ENCODE results near the gene TMEM179. TPM values are rescaled to one million over a fixed set of nuclear protein-coding genes. Genes with fewer than 3 reads are reported as not detected.
A peak's percentile ranks its signal among the peaks of the same experiment; 100 is the strongest.

The TMEM179 gene
- total RNA-seq, 2 donors from 2014 or later, result 8.2 to 15.7 TPM

DNA sequence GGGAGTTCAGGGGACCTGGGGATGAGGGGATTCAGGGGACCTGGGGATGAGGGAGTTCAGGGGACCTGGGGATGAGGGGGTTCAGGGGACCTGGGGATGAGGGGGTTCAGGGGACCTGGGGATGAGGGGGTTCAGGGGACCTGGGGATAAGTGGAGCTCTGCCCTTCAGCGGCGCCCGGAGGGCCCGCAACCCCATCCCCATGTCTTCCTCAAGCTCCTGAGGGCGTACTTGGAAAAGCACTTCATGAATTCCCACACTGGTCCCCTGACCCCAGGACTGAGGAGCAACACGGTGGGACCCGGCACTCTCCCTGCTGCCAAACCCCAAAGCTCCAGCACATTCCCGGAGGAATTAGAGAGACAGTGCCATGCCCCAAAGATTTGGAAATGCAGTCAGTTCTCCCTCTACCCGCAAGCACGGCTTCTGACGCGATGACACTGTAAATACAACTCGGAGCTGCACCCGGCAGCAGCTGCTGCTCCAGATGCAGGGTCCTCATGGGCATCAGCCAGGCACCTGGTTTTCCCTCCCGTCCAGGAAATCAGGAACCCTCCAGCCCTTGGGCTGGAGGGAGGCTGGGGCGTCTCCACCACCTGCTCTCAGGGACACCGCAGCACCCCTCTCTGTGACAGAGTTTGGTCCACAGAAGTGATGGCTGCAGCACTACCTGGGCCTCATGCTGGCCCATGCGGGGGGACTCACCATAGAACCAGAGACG is 57.8 kb downstream of the TMEM179 start:
- WGBS, 2 experiments (ENCODE audit: insufficient coverage in 1 of 2, insufficient read length in 1 of 2), result 94 to 95% methylated on average over 16 to 19 of the region's 19 CpGs
- Mint-ChIP-seq H3K27ac (no peak overlapping the region), H3K4me1 (no peaks in the 10 kb centered on the region), H3K4me3 (no peak overlapping the region), H3K9me3 (no peaks in the 10 kb centered on the region), H3K36me3 (ENCODE audit: low read depth) (no peaks in the 10 kb centered on the region), H3K27me3 (ENCODE audit: insufficient read depth) (no peaks in the 10 kb centered on the region)
- no peaks in the 10 kb centered on the region for H3K27me3 ChIP-seq (ENCODE audit: control insufficient read depth, insufficient read depth, low read length, poor library complexity, severe bottlenecking)
- H3K27ac ChIP-seq (ENCODE audit: low read depth, low read length), result no peak overlapping the region
- H3K9me3 ChIP-seq (ENCODE audit: control insufficient read depth, low read length), result no peaks in the 10 kb centered on the region
- DNase-seq, result peak; percentile 35
- no peaks in the 10 kb centered on the region for H3K36me3 ChIP-seq (ENCODE audit: control insufficient read depth, insufficient read depth, low read length)
- no peak for TF ChIP-seq CTCF (conservative IDR thresholded peaks at IDR 0.05)
- H3K4me3 ChIP-seq (ENCODE audit: low read length), result no peak overlapping the region
- no peaks in the 10 kb centered on the region for H3K4me1 ChIP-seq (ENCODE audit: control insufficient read depth, insufficient read depth, low read length)
- H3K9ac ChIP-seq (ENCODE audit: extremely low read depth, low read length, poor library complexity, severe bottlenecking), result no peak overlapping the region

GRCh38 chr14:104545942-104546501 is 58.5 kb downstream of the TMEM179 start:
- DNase-seq, result peak; percentile 41
- 80 to 88% methylated on average over 20 to 24 of the region's 24 CpGs for WGBS, 2 experiments (ENCODE audit: insufficient coverage in 1 of 2, insufficient read length in 1 of 2)

More at GRCh38 chr14:104545942-104546501, 58.5 kb downstream of the TMEM179 start:
- no peaks in the 10 kb centered on the region for H3K4me1 Mint-ChIP-seq
- TF ChIP-seq CTCF (conservative IDR thresholded peaks at IDR 0.05), result no peak
- no peak overlapping the region for H3K4me3 Mint-ChIP-seq
- Histone ChIP-seq H3K27me3 (ENCODE audit: control insufficient read depth, insufficient read depth, low read length, poor library complexity, severe bottlenecking) (no peaks in the 10 kb centered on the region), H3K27ac (ENCODE audit: low read depth, low read length) (no peak overlapping the region), H3K9ac (ENCODE audit: extremely low read depth, low read length, poor library complexity, severe bottlenecking) (no peak overlapping the region), H3K9me3 (ENCODE audit: control insufficient read depth, low read length) (no peaks in the 10 kb centered on the region), H3K4me3 (ENCODE audit: low read length) (no peak overlapping the region), H3K4me1 (ENCODE audit: control insufficient read depth, insufficient read depth, low read length) (no peaks in the 10 kb centered on the region), H3K36me3 (ENCODE audit: control insufficient read depth, insufficient read depth, low read length) (no peaks in the 10 kb centered on the region)
- no peaks in the 10 kb centered on the region for H3K36me3 Mint-ChIP-seq (ENCODE audit: low read depth)
- no peaks in the 10 kb centered on the region for H3K27me3 Mint-ChIP-seq (ENCODE audit: insufficient read depth)
- no peak overlapping the region for H3K27ac Mint-ChIP-seq
- H3K9me3 Mint-ChIP-seq, result no peaks in the 10 kb centered on the region
